ENCODE measurements around the gene AKAP9.
"Not testable (repeated sequence)": the region's sequence is repeated elsewhere in the genome, so short reads cannot be mapped to it uniquely, and the experiment has no call there.

AKAP9 gene

GRCh38 chr7:91940572-91941341, at the start of gene AKAP9:
Gene AKAP9 (plus strand): TSS chr7:91940862. CDS start chr7:91941100, 238 bp downstream.
- DNase-seq (ENCODE audit: low read depth, low spot score): peak; percentile 31

GRCh38 chr7:91892099-91892705, 48.5 kb upstream of the AKAP9 start:
- DNase-seq (ENCODE audit: low read depth, low spot score): no peak

- no peak for DNase-seq (ENCODE audit: low read depth, low spot score)
Measured at GRCh38 chr7:91892821-91893340, 47.8 kb upstream of the AKAP9 start.

- not testable (repeated sequence) for DNase-seq (ENCODE audit: low read depth, low spot score)
Measured at GRCh38 chr7:91893699-91894098, 47.0 kb upstream of the AKAP9 start.

GRCh38 chr7:91894781-91895480, 45.7 kb upstream of the AKAP9 start:
- DNase-seq (ENCODE audit: low read depth, low spot score): no peak

- DNase-seq (ENCODE audit: low read depth, low spot score): no peak
Measured at GRCh38 chr7:91898240-91898992, 42.2 kb upstream of the AKAP9 start.

GRCh38 chr7:91899563-91899962, 41.1 kb upstream of the AKAP9 start:
- no peak for DNase-seq (ENCODE audit: low read depth, low spot score)

GRCh38 chr7:91910171-91910570, 30.5 kb upstream of the AKAP9 start:
- no peak for DNase-seq (ENCODE audit: low read depth, low spot score)

- DNase-seq (ENCODE audit: low read depth, low spot score): no peak
Measured at GRCh38 chr7:91911121-91911520, 29.5 kb upstream of the AKAP9 start.

GRCh38 chr7:91912494-91912893, 28.2 kb upstream of the AKAP9 start:
- no peak for DNase-seq (ENCODE audit: low read depth, low spot score)

GRCh38 chr7:91913612-91914011, 27.1 kb upstream of the AKAP9 start:
- no peak for DNase-seq (ENCODE audit: low read depth, low spot score)

GRCh38 chr7:91915401-91916050, 25.1 kb upstream of the AKAP9 start:
- no peak for DNase-seq (ENCODE audit: low read depth, low spot score)

GRCh38 chr7:91916051-91916440, 24.6 kb upstream of the AKAP9 start:
- DNase-seq (ENCODE audit: low read depth, low spot score): no peak

GRCh38 chr7:91918356-91918755, 22.3 kb upstream of the AKAP9 start:
- no peak for DNase-seq (ENCODE audit: low read depth, low spot score)

- DNase-seq (ENCODE audit: low read depth, low spot score): no peak
Measured at GRCh38 chr7:91922857-91923256, 17.8 kb upstream of the AKAP9 start.

- no peak for DNase-seq (ENCODE audit: low read depth, low spot score)
Measured at GRCh38 chr7:91927912-91928311, 12.8 kb upstream of the AKAP9 start.

GRCh38 chr7:91929463-91929862, 11.2 kb upstream of the AKAP9 start:
- no peak for DNase-seq (ENCODE audit: low read depth, low spot score)

GRCh38 chr7:91940171-91940570, 491 bp upstream of the AKAP9 start:
- DNase-seq (ENCODE audit: low read depth, low spot score): no peak

GRCh38 chr7:91941450-91941849, 788 bp downstream of the AKAP9 start:
- no peak for DNase-seq (ENCODE audit: low read depth, low spot score)

- DNase-seq (ENCODE audit: low read depth, low spot score): no peak
Measured at GRCh38 chr7:91942312-91942711, 1.6 kb downstream of the AKAP9 start.

GRCh38 chr7:91944970-91945369, 4.3 kb downstream of the AKAP9 start:
- DNase-seq (ENCODE audit: low read depth, low spot score): not testable (repeated sequence)
